Stimulated activated CD4-positive, alpha-beta T cell treated with anti-CD3 and anti-CD28 coated beads, Interleukin-12 subunit alpha, Interleukin-12 subunit beta, amount 100 ng/mL, for 48 hours (primary cell): ENCODE measurements around the gene HNRNPA2B1.
"Not testable (repeated sequence)": the region's sequence is repeated elsewhere in the genome, so short reads cannot be mapped to it uniquely, and the experiment has no call there.

ENCODE experiments used
- DNase-seq, 3 donors: peaks; one replicate each; pipeline ENCODE4 v3.0.0-alpha.2; 2020; ENCODE audit warnings: low read depth in 2 of 3, low spot score in 1 of 3

Gene HNRNPA2B1

GRCh38 chr7:26185131-26185843 is 15.3 kb downstream of the HNRNPA2B1 start:
- DNase-seq = no peak

- DNase-seq = not testable (repeated sequence)
Observed at GRCh38 chr7:26184281-26185101, 16.1 kb downstream of the HNRNPA2B1 start.

- no peak for DNase-seq
Observed at GRCh38 chr7:26183545-26184280, 16.8 kb downstream of the HNRNPA2B1 start.

GRCh38 chr7:26182706-26183105 is 17.8 kb downstream of the HNRNPA2B1 start:
- no peak for DNase-seq

GRCh38 chr7:26182283-26182682 is 18.3 kb downstream of the HNRNPA2B1 start:
- DNase-seq = no peak

- no peak for DNase-seq
Observed at GRCh38 chr7:26181474-26182227, 18.9 kb downstream of the HNRNPA2B1 start.

GRCh38 chr7:26180792-26181198 is 19.8 kb downstream of the HNRNPA2B1 start:
- no peak for DNase-seq

GRCh38 chr7:26179826-26180497 is 20.6 kb downstream of the HNRNPA2B1 start:
- DNase-seq = no peak

- no peak for DNase-seq
Observed at GRCh38 chr7:26179422-26179821, 21.1 kb downstream of the HNRNPA2B1 start.

- DNase-seq = no peak
Observed at GRCh38 chr7:26178272-26178960, 22.1 kb downstream of the HNRNPA2B1 start.

- DNase-seq = not testable (repeated sequence)
Observed at GRCh38 chr7:26177269-26177668, 23.3 kb downstream of the HNRNPA2B1 start.

GRCh38 chr7:26176696-26177095 is 23.9 kb downstream of the HNRNPA2B1 start:
- not testable (repeated sequence) for DNase-seq

- not testable (repeated sequence) for DNase-seq
Observed at GRCh38 chr7:26175903-26176302, 24.6 kb downstream of the HNRNPA2B1 start.

- DNase-seq = no peak
Observed at GRCh38 chr7:26172048-26172447, 28.5 kb downstream of the HNRNPA2B1 start.

- no peak for DNase-seq
Observed at GRCh38 chr7:26171601-26172000, 28.9 kb downstream of the HNRNPA2B1 start.

- DNase-seq = no peak
Observed at GRCh38 chr7:26170663-26171062, 29.9 kb downstream of the HNRNPA2B1 start.

GRCh38 chr7:26169271-26169670 is 31.3 kb downstream of the HNRNPA2B1 start:
- no peak for DNase-seq

- DNase-seq = no peak
Observed at GRCh38 chr7:26168458-26169023, 32.0 kb downstream of the HNRNPA2B1 start.

GRCh38 chr7:26167303-26167934 is 33.1 kb downstream of the HNRNPA2B1 start:
- no peak for DNase-seq
